ENCODE results near the gene ORAI3.
A peak's percentile ranks its signal among the peaks of the same experiment; 100 is the strongest.

The ORAI3 gene

DNA sequence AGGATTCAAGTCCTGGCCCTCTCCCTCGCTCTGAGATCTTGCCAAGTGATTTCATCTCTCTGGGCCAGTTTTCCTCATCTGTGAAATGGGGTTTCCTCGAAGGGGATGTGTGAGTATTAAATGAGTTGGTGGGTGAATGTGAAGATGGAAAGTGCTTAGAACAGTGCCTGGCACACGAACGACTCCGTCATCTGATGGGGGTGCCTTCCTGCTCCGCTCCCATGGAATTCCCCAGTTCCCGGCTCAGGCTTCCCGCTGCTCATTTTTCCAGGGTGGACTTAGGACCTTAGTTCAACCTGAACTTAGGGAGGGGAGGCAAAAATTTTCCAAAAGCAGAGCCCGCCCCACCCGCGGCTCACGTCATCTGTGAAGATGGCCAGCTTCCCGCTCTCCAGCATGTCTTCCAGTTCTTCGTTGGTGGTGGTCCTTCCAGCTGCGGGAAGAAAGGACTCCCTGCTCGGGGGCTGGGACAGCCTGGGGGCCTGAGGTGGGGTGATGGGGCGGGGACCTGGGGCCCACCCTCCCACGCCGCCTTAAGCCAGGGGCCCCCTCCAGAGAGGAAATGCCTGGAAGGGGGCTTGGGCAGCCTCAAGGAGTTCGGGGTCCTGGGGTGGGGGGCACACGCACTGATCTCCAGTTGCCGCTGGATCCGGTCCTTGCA is 47.6 kb downstream of the ORAI3 start:
- no peak for DNase-seq

- DNase-seq: no peak
Observed at GRCh38 chr16:30996985-30997724, 48.3 kb downstream of the ORAI3 start.

- peak; percentile 83 for DNase-seq
Observed at GRCh38 chr16:30997725-30998711, 49.1 kb downstream of the ORAI3 start.

DNA sequence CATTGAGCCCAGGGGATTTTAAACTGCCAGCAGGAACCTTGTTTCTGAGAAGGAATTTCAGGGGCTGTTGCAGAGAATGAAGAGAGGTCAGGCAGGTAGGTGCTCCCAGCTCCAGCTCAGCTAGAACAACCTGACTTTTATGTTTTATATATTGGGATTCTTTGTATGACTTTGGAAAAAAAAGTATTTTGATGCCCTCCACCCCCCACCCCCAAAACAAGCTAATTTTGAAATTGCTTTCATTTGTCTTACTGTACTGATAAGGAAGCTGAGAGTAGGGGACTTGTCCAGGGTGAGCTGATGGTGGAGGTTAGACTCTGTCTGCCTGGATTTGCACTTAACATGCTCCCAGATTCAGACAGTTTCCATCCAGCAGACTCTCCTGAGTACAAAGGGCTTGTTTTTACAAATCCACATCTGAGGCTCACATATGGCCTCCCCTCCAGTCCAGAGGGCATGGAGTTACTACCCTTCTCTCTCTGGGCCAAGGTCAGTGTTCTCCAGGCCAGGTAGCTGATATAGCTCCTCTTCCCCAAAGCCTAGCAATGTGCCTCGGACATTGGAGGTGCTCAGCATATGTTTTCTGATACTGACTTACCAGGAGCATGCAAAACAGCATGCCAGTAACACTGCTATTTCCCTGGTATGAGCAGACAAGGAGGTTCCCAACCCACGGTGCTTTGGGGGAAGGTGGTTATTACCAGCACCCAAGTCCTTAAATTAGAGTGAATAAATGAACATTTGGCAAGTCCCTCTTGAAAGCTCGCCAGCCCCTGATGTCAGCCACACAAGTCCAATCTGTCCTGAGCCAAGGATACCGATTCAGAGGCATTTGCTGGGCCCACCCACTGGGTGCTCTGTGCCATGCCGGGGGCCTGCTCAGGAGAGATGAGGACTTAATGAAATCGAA is 50.2 kb downstream of the ORAI3 start:
- no peak for DNase-seq

DNA sequence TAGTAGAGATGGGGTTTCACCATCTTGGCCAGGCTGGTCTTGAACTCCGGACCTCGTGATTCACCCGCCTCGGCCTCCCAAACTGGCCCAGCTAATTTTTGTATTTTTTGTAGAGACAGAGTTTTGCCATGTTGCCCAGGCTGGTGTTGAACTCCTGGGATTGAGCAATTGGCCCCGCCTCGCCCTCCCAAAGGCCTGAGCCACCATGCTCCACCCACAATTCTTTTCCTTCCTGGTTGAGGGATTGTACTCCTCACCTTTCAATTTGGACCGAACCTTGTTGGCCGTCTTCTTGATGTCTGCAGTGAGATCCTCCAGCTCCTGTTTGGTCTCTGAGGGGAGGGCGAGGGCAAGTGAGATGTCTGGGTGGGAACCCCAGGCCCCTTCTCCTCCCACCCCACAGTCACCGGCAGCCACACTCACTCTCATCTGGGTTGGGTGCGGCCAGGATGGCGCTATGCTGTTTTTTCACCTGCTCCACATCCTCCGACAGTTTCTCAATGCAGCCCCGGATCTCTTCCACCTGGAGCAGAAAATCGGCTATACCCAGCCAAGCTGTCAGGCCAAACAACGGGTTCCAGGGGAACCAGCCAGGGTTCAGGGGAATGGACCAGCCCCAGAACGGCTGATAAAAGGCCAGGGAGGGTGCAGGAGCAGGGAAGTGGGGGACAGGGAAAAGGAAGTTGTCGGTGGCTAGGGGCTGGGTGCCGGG is 52.0 kb downstream of the ORAI3 start:
- no peak for DNase-seq

DNA sequence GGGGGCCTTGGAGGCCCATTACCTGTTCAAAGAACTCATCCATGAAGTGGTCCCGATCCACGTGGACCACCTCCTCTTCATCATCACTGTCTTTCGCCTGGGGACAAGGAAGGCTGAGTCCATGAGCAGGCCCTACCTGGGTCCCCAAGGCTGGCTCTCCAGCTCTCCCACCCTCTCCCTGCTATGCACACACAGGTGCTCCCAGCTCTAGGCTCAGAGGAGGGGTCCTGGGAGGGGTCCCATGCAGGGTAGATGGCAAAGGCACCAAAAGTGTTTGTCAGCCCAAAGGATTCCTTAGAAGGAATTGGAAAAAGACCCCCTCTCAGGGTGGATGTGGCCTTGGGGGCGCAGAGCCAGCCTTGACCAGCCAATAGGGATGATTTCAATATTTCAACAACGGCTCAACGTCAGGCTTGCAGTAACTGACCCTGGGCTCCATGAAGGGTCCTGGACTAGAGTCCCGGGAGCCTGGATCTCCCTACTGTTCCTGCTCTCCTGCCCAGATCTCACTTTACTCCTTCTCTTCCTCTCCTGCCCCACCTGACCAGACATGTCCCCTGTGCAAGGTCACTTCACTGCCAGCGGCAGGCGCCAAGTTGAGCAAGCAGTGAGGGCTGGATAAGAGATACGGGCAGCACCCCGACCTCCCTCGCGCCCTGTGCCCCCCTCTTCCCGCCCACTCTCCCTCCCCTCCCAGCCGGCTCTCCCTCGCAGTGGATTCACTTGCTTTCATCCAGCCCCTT is 52.8 kb downstream of the ORAI3 start:
- no peak for DNase-seq

DNA sequence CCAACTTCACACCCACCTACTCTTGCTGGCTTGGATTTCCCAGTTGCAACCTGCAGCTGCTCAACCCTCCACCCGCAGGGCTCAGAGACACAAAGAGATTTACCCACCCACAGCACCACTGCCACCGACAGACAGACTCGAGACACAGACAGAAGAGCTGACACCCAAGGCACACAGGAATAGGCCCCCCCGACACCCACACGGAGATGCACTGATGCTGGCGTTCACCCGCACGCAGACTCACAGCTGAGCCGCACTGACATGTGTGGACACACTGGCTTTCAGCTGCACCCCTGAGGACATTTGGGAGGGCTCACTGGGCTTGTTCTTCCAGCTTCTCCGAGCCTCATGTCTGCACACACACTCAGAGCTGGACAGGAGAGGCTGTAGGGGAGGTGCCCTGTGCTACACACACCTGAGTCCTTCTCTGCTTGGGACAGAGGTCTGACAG is 53.4 kb downstream of the ORAI3 start:
- no peak for DNase-seq

- no peak for DNase-seq
Observed at GRCh38 chr16:31002862-31003341, 54.0 kb downstream of the ORAI3 start.

DNA sequence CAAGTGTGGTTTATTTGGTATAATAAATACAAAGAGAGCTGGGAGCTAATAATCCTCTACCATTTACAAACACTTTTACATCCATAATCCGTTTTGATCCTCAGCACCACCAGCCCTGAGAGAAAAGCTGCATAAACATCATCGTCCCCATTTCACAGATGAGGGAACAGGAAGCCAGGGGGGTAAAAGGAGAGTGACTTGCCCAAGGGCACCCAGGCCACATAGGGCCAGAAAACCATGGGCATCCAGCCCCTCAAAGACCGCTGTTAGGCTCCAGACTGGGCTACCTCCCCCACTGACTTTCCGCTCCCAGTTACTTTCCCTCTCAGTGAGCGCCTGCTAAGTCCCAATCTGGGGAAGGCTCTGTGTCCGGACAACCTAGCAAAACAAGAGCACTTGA is 54.9 kb downstream of the ORAI3 start:
- no peak for DNase-seq
